ENCODE data around the gene ABTB2. TPM values are rescaled to one million over a fixed set of nuclear protein-coding genes. Genes with fewer than 3 reads are reported as not detected.
"Not testable (repeated sequence)": the region's sequence is repeated elsewhere in the genome, so short reads cannot be mapped to it uniquely, and the experiment has no call there.

Gene ABTB2
- polyA plus RNA-seq, 1 experiment, result 6.3 TPM

DNA sequence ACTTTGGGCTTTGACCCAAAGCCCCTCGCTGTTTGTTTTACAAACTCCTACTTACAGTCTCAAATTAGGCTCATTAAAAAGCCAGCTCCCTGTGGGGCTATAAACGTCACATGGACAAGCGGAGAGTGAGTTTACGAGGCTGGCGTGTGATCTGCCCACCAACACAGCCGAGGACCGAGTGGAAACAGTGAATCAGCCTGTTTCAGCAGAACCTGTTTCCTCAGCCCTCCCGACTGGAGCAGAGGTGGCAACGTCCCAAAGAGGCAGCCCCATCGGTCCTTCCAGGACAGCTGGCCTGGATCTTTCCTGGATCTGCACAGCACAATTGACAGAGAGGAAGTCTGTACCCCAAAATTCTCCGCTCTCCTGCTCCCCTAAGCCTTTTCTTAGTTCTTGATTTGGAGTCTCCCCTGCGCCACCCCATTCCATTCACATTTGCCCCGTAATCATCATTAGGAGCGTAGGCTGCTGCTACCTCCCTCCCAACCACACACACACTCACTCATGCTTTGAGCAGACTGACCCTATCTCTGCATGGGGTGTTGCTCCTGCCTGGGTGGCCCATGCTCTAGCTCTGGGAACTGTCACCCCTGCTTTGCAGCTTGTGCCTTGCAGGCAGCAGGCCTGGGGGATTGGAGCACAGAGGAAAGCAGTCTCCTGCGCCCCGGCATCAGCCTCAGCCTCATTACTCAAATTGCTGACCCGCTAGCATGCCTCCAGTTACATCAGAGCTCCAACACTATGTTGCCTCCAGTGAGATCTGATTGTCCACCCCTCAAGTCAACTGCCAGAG lies 134.6 kb downstream of the ABTB2 start:
- Histone ChIP-seq H3K36me3 (ENCODE audit: control insufficient read depth, insufficient read depth, low read length) (no peaks in the 10 kb centered on the region), H3K4me3 (ENCODE audit: low read depth, low read length) (no peak overlapping the region), H3K27me3 (ENCODE audit: control insufficient read depth, insufficient read depth, low read length) (peaks cover 3% of the 10 kb centered on the region; the same call in 1 of the 2 replicates)
- ChIA-PET POLR2A (no interaction called here), CTCF (interaction anchor here (1.4 kb wide), 1 partner anchor 12 kb away, joined by 3 read pairs; no protein-coding TSS in a partner anchor)
- TF ChIP-seq, protein P1, sequence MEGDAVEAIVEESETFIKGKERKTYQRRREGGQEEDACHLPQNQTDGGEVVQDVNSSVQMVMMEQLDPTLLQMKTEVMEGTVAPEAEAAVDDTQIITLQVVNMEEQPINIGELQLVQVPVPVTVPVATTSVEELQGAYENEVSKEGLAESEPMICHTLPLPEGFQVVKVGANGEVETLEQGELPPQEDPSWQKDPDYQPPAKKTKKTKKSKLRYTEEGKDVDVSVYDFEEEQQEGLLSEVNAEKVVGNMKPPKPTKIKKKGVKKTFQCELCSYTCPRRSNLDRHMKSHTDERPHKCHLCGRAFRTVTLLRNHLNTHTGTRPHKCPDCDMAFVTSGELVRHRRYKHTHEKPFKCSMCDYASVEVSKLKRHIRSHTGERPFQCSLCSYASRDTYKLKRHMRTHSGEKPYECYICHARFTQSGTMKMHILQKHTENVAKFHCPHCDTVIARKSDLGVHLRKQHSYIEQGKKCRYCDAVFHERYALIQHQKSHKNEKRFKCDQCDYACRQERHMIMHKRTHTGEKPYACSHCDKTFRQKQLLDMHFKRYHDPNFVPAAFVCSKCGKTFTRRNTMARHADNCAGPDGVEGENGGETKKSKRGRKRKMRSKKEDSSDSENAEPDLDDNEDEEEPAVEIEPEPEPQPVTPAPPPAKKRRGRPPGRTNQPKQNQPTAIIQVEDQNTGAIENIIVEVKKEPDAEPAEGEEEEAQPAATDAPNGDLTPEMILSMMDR (IDR thresholded peaks at IDR 0.05; ENCODE audit: insufficient read depth, low read depth, low read length), result no peak
- DNase-seq (ENCODE audit: low read depth), result peak; percentile 62

DNA sequence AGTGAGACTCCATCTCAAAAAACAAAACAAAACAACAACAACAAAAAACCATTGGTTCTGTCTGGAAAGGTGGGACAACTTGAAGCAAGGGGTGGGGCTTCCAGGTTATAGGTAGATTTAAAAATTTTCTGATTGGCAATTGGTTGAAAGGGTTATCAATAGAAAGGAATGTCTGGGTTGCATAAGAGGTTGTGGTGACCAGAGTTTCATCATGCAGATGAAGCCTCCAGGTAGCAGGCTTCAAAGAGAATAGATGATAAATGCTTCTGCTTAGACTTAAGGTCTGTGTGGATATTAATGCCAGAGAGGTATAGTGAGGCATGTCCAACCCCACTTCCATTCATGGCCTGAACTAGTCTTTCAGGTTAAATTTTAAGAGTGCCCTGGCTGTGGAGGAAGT lies 135.8 kb downstream of the ABTB2 start:
- TF ChIP-seq, protein P1 (IDR thresholded peaks at IDR 0.05; ENCODE audit: insufficient read depth, low read depth, low read length), result no peak
- no peaks in the 10 kb centered on the region for H3K36me3 ChIP-seq (ENCODE audit: control insufficient read depth, insufficient read depth, low read length)
- no peak overlapping the region for H3K4me3 ChIP-seq (ENCODE audit: low read depth, low read length)
- ChIA-PET CTCF (no interaction called here), POLR2A (no interaction called here)
- H3K27me3 ChIP-seq (ENCODE audit: control insufficient read depth, insufficient read depth, low read length), result peaks cover 3% of the 10 kb centered on the region; the same call in 1 of the 2 replicates
- no peak for DNase-seq (ENCODE audit: low read depth)

DNA sequence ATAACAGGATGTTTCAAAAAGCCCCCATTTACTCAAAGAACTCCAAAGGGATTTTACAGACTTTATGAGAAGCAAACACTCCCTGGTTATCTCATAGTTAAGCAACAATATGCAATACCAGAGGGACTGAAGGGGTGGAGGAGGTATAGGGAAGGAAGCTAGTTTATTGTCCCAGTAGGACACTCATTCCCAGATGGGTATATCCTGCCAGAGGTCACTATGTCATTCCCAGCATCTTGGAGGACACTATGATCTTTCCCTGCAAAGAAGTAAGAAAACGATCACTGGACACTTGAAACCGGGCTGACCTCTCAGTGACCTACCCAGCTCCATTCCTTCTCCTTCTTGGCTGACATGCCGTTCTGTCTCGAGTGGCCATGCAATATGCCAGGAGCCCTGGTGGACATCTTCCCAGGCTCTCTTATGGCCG lies 137.9 kb downstream of the ABTB2 start:
- peaks cover 2% of the 10 kb centered on the region; the same call in 1 of the 2 replicates for H3K27me3 ChIP-seq (ENCODE audit: control insufficient read depth, insufficient read depth, low read length)
- TF ChIP-seq, protein P1 (IDR thresholded peaks at IDR 0.05; ENCODE audit: insufficient read depth, low read depth, low read length), result no peak
- POLR2A ChIA-PET, result no interaction called here
- CTCF ChIA-PET, result interaction anchor here (0.7 kb wide), 1 partner anchor 9 kb away, joined by 3 read pairs; no protein-coding TSS in a partner anchor
- no peak for DNase-seq (ENCODE audit: low read depth)
- H3K4me3 ChIP-seq (ENCODE audit: low read depth, low read length), result no peak overlapping the region
- H3K36me3 ChIP-seq (ENCODE audit: control insufficient read depth, insufficient read depth, low read length), result no peaks in the 10 kb centered on the region

DNA sequence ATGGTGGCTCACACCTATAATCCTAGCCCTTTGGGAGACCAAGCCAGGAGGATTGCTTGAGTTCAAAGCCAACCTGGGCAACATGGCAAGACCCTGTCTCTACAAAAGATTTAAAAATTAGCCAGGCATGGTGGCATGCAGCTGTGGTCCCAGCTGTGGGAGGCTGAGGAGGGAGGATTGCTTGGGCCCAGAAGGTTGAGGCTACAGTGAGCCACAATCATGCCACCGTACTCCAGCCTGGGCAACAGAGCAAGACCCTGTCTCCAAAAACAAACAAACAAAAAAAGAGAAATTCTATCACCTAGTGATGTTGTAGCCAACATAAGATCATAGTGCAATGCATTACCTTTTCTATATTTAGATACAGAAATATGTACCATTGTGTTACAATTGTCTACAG lies 138.5 kb downstream of the ABTB2 start:
- POLR2A ChIA-PET, result no interaction called here
- CTCF ChIA-PET, result interaction anchor here (1.1 kb wide), 1 partner anchor 13 kb away, joined by 3 read pairs; no protein-coding TSS in a partner anchor
- Histone ChIP-seq H3K36me3 (ENCODE audit: control insufficient read depth, insufficient read depth, low read length) (no peaks in the 10 kb centered on the region), H3K4me3 (ENCODE audit: low read depth, low read length) (no peak overlapping the region), H3K27me3 (ENCODE audit: control insufficient read depth, insufficient read depth, low read length) (peaks cover 2% of the 10 kb centered on the region; the same call in 1 of the 2 replicates)
- TF ChIP-seq, protein P1 (IDR thresholded peaks at IDR 0.05; ENCODE audit: insufficient read depth, low read depth, low read length), result no peak
- no peak for DNase-seq (ENCODE audit: low read depth)

DNA sequence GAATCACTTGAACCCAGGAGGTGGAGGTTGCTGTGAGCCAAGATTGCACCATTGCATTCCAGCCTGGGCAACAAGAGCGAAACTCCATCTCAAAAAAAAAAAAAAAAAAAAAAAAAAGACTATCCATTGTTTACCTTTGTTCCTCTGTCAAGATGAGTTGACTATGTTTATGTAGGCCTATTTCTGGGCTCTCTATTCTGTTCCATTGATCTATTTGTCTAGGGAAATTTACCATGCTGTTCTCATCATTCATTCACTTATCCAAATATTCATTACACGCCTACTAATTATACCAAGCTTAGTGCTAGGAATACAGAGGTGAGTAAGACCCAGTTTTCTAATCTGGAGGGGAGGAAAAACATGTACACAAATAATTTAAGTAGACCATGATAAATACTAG lies 139.1 kb downstream of the ABTB2 start:
- H3K4me3 ChIP-seq (ENCODE audit: low read depth, low read length); H3K36me3 ChIP-seq (ENCODE audit: control insufficient read depth, insufficient read depth, low read length); DNase-seq (ENCODE audit: low read depth); POLR2A ChIA-PET; H3K27me3 ChIP-seq (ENCODE audit: control insufficient read depth, insufficient read depth, low read length): not testable (repeated sequence)
- CTCF ChIA-PET, result interaction anchor here (1.1 kb wide), 1 partner anchor 12 kb away, joined by 3 read pairs; no protein-coding TSS in a partner anchor

All from BJ (cell line).